A549 (cell line): ENCODE data around the gene DUSP10. TPM values are rescaled to one million over a fixed set of nuclear protein-coding genes. Genes with fewer than 3 reads are reported as not detected.

ENCODE experiments used
- ATAC-seq, 2 experiments: fragments of 200-7000 bp in 1 of 2; fragments of >200 bp in 1 of 2; cut with Nextera tagmentation in 1 of 2; cut with Tn5 transposase in 1 of 2; 3 replicates each; pipeline versions ENCODE4 v1.8.0 to v1.9.1; 2018 to 2020; ENCODE audit warnings: mild to moderate bottlenecking in 1 of 2, moderate library complexity in 1 of 2
- CTCF ChIA-PET: fragments of 300-600 bp; sonication (Branson Sonifier 250); formaldehyde crosslinking; extraction: SDS; loops from one replicate; lab custom pipeline; 2021; ENCODE audit warnings: antibody characterized with exemption, inconsistent platforms; lab: Yijun Ruan, JAX
- POLR2A ChIA-PET: fragments of 350-600 bp; formaldehyde crosslinking; extraction: SDS; loops from one replicate; lab custom pipeline; 2021; ENCODE audit warnings: antibody characterized with exemption, inconsistent platforms; lab: Yijun Ruan, JAX
- DNase-seq, 2 experiments: peaks; one replicate each; pipeline versions ENCODE4 v3.0.0 to v3.0.0-alpha.2; 2011 to 2016; ENCODE audit warnings: low read depth in 1 of 2, low spot score in 1 of 2
- FAIRE-seq: peaks from 2 replicates; lab custom pipeline; 2011; peaks lifted over from hg19 to GRCh38; lab: Jason Lieb, UNC
- H3K27ac ChIP-seq, 2 experiments: fragments of >200 bp; sonication (Bioruptor Twin); formaldehyde crosslinking; 3 replicates each; pipeline ENCODE4 v1.5.1; 2016 to 2017
- H3K4me1 ChIP-seq: fragments of >200 bp; sonication (Bioruptor Twin); formaldehyde crosslinking; 3 replicates; pipeline ENCODE4 v1.6.1; 2016
- H3K4me2 ChIP-seq: fragments of >200 bp; sonication (Bioruptor Twin); formaldehyde crosslinking; 3 replicates; pipeline ENCODE4 v1.6.1; 2016
- H3K4me3 ChIP-seq: fragments of >200 bp; sonication (Bioruptor Twin); formaldehyde crosslinking; 3 replicates; pipeline ENCODE4 v1.5.1; 2016
- H3K9me3 ChIP-seq: fragments of >200 bp; sonication (Bioruptor Twin); formaldehyde crosslinking; 3 replicates; pipeline ENCODE4 v1.6.1; 2016
- BHLHE40 ChIP-seq: IDR thresholded peaks from 2 replicates; pipeline ENCODE4 v1.6.1; 2012; ENCODE audit warnings: low read depth, low read length, inconsistent platforms
- CEBPB ChIP-seq, 2 experiments: fragments of >200 bp in 1 of 2; sonication (Bioruptor Twin) in 1 of 2; formaldehyde crosslinking in 1 of 2; IDR thresholded peaks; 2 replicates each; pipeline ENCODE4 v1.6.1; 2012 to 2016
- CTCF ChIP-seq: fragments of >200 bp; sonication (Bioruptor Twin); formaldehyde crosslinking; IDR thresholded peaks from 3 replicates; pipeline ENCODE4 v1.5.1; 2016
- EHMT2 ChIP-seq: fragments of 200-600 bp; sonication (generic); IDR thresholded peaks from 2 replicates; pipeline ENCODE4 v1.6.1; 2016; ENCODE audit warnings: antibody characterized with exemption, low read depth, mild to moderate bottlenecking, moderate library complexity
- EP300 ChIP-seq, 2 experiments: fragments of >200 bp; sonication (Bioruptor Twin); formaldehyde crosslinking; IDR thresholded peaks; 2 replicates in 1 of 2; 3 replicates in 1 of 2; pipeline ENCODE4 v1.6.1; 2016 to 2017
- ESRRA ChIP-seq: fragments of 150-350 bp; IDR thresholded peaks from 2 replicates; pipeline ENCODE4 v1.6.1; 2014; ENCODE audit warnings: mild to moderate bottlenecking, low read length, borderline replicate concordance
- FOSL2 ChIP-seq, 2 experiments: fragments of 450-650 bp in 1 of 2; fragments of >200 bp in 1 of 2; sonication (Bioruptor Twin) in 1 of 2; formaldehyde crosslinking; IDR thresholded peaks; 2 replicates each; pipeline versions ENCODE4 v1.5.0 to v1.6.1; 2016 to 2020; ENCODE audit warnings: mild to moderate bottlenecking in 1 of 2, moderate library complexity in 1 of 2
- HDAC2 ChIP-seq: fragments of 200-600 bp; sonication (generic); IDR thresholded peaks from 2 replicates; pipeline ENCODE4 v1.6.1; 2016
- JUN ChIP-seq, 2 experiments: fragments of >200 bp; sonication (Bioruptor Twin); formaldehyde crosslinking; IDR thresholded peaks; 2 replicates in 1 of 2; 3 replicates in 1 of 2; pipeline ENCODE4 v1.6.1; 2016 to 2017
- JUNB ChIP-seq: fragments of >200 bp; sonication (Bioruptor Twin); formaldehyde crosslinking; IDR thresholded peaks from 2 replicates; pipeline ENCODE4 v1.6.1; 2016
- KDM5A ChIP-seq: fragments of 200-600 bp; sonication (generic); IDR thresholded peaks from 2 replicates; pipeline ENCODE4 v1.6.1; 2016; ENCODE audit warnings: antibody characterized with exemption, mild to moderate bottlenecking
- MAFK ChIP-seq: fragments of 450-650 bp; IDR thresholded peaks from 2 replicates; pipeline ENCODE4 v1.6.1; 2014; ENCODE audit not compliant: partially characterized antibody
- MYC ChIP-seq: IDR thresholded peaks from 2 replicates; pipeline ENCODE4 v1.6.1; 2012; ENCODE audit warnings: mild to moderate bottlenecking, inconsistent platforms, low read length, improper control_type of control experiment, borderline replicate concordance
- PBX3 ChIP-seq: IDR thresholded peaks from 2 replicates; pipeline ENCODE4 v1.6.1; 2012
- PHF8 ChIP-seq: fragments of 200-600 bp; sonication (generic); IDR thresholded peaks from 2 replicates; pipeline ENCODE4 v1.6.1; 2016; ENCODE audit warnings: low read depth, mild to moderate bottlenecking, antibody characterized with exemption, moderate library complexity, borderline replicate concordance
- POLR2A ChIP-seq: IDR thresholded peaks from 2 replicates; pipeline ENCODE4 v1.6.1; 2012; ENCODE audit warnings: mild to moderate bottlenecking, low read length
- POLR2AphosphoS2 ChIP-seq: conservative IDR thresholded peaks from 2 replicates; pipeline ENCODE4 v1.6.1; 2012; ENCODE audit warnings: low read length, improper control_type of control experiment, inconsistent platforms
- RNF2 ChIP-seq: fragments of 200-600 bp; sonication (generic); IDR thresholded peaks from 2 replicates; pipeline ENCODE4 v1.6.1; 2016; ENCODE audit warnings: low read depth, mild to moderate bottlenecking, antibody characterized with exemption, moderate library complexity, borderline replicate concordance
- SMC3 ChIP-seq: fragments of >200 bp; sonication (Bioruptor Twin); formaldehyde crosslinking; IDR thresholded peaks from 3 replicates; pipeline ENCODE4 v1.6.1; 2018; ENCODE audit warnings: inconsistent platforms
- SREBF2 ChIP-seq: fragments of 450-650 bp; IDR thresholded peaks from 2 replicates; pipeline ENCODE4 v1.6.1; 2014; ENCODE audit warnings: mild to moderate bottlenecking, moderate library complexity
- TFCP2L1 ChIP-seq: fragments of 250-450 bp; sonication (Bioruptor Pico); IDR thresholded peaks from 2 replicates; pipeline ENCODE4 v1.5.0; 2021; ENCODE audit warnings: mild to moderate bottlenecking
- TP53 ChIP-seq: fragments of 250-450 bp; sonication (Bioruptor Pico); IDR thresholded peaks from 2 replicates; pipeline ENCODE4 v1.5.0; 2021; ENCODE audit warnings: mild to moderate bottlenecking, moderate library complexity
- ZFP36 ChIP-seq: fragments of 450-650 bp; IDR thresholded peaks from 2 replicates; pipeline ENCODE4 v1.6.1; 2014; ENCODE audit warnings: borderline replicate concordance; ENCODE audit not compliant: partially characterized antibody
- ZNF302 ChIP-seq: fragments of 250-450 bp; sonication (Bioruptor Pico); IDR thresholded peaks from 2 replicates; pipeline ENCODE4 v1.9.0; 2021; ENCODE audit warnings: inconsistent platforms, mild to moderate bottlenecking, moderate library complexity
- WGBS: methylation state at CpG from one replicate; pipeline ENCODE4 v1.1.6; 2017; ENCODE audit errors: missing lambda C conversion rate; 5-methylcytosine and 5-hydroxymethylcytosine counted together
- polyA plus RNA-seq, 4 experiments: library from polyadenylated mRNA; depleted of rRNA in 3 of 4; stranded (reverse); fragments of >200 nt; fragmentation: RNase III in 1 of 4; extraction: RNeasy Plus Mini Kit Qiagen cat#74134 plus additional on column Dnase treatment in 1 of 4; gene quantifications; 2 replicates in 3 of 4; 3 replicates in 1 of 4; pipeline ENCODE4 v1.2.3, GENCODE V29; 2011 to 2017
- TF ChIP-seq, protein P1 (sequence below): fragments of 450-650 bp; IDR thresholded peaks from 2 replicates; pipeline ENCODE4 v1.6.1; 2014; ENCODE audit warnings: antibody characterized with exemption

Gene DUSP10
- polyA plus RNA-seq, 2 of the 4 experiments (the other 2 are of a cell fraction), result 4.8 to 5.2 TPM

- FAIRE-seq, result no peak
- peaks cover 63% of the 10 kb centered on the region for H3K4me1 ChIP-seq
- no peak for ATAC-seq
- no peak for DNase-seq
- 64% methylated on average over 3 of the region's 3 CpGs for WGBS
- no peak for TF ChIP-seq RNF2
- no peak for TF ChIP-seq MAFK
- TF ChIP-seq ZFP36, result no peak
- no peak for TF ChIP-seq CTCF
- TF ChIP-seq HDAC2, result no peak
- no peak for TF ChIP-seq PHF8
- TF ChIP-seq POLR2A, result no peak
- TF ChIP-seq POLR2AphosphoS2, result no peak
- TF ChIP-seq EP300 (IDR thresholded peaks at IDR 0.05), result no peak
- TF ChIP-seq, all 56 proteins: peak for 0
- ChIA-PET POLR2A (interaction anchor here (1.1 kb wide), 1 partner anchor 32 kb away, joined by 4 read pairs; the partner anchor contains the start of gene DUSP10), CTCF (interaction anchor here (1.0 kb wide), 1 partner anchor 300 kb away, joined by 6 read pairs; no protein-coding TSS in a partner anchor)
- H3K9me3 ChIP-seq, result no peaks in the 10 kb centered on the region
- peak overlapping the region; percentile 49 to 61 for H3K27ac ChIP-seq
- peak overlapping the region; percentile 60 for H3K4me2 ChIP-seq
- no peak overlapping the region for H3K4me3 ChIP-seq
Observed at GRCh38 chr1:221709854-221710253, 32.0 kb downstream of the DUSP10 start.

DNA sequence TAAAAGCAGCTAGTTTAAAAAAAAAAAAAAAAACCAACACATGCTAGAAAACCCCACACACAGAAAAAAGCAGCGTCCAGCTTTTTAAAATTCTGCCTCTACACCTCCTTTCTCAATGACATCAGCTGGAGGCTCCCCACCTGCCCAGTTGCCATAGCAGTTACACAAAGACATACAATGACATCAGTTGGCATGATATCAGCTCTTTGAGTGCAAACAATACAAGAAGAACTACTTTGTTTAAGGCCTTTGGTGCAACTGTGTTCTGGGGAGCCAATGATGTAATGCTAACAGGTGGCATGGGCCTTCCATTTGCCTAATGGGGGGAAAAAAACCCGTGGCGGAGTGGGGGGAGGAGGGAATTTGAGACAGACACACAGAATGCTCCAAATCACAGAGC is 32.9 kb downstream of the DUSP10 start:
- Histone ChIP-seq H3K9me3 (no peaks in the 10 kb centered on the region), H3K4me3 (no peak overlapping the region), H3K4me1 (peaks cover 57% of the 10 kb centered on the region), H3K27ac (peak overlapping the region; percentile 55 to 61; a peak in 5 of 6 replicates), H3K4me2 (peak overlapping the region; percentile 60)
- ChIA-PET CTCF (interaction anchor here (0.7 kb wide), 1 partner anchor 35 kb away, joined by 3 read pairs; no protein-coding TSS in a partner anchor), POLR2A (interaction anchor here (1.2 kb wide), 1 partner anchor 33 kb away, joined by 4 read pairs; the partner anchor contains the start of gene DUSP10)
- no peak for TF ChIP-seq SREBF2
- TF ChIP-seq TP53 (CRISPR knock-in tag), result no peak
- peak; percentile 40 to 68; a peak in 3 of 5 replicates for TF ChIP-seq EP300 (IDR thresholded peaks at IDR 0.05)
- no peak for TF ChIP-seq PBX3
- TF ChIP-seq KDM5A, result no peak
- TF ChIP-seq ESRRA, result no peak
- TF ChIP-seq JUN (IDR thresholded peaks at IDR 0.05), result peak in 1 of 2 experiments; percentile 32; a peak in 1 of 5 replicates
- TF ChIP-seq, protein P1, sequence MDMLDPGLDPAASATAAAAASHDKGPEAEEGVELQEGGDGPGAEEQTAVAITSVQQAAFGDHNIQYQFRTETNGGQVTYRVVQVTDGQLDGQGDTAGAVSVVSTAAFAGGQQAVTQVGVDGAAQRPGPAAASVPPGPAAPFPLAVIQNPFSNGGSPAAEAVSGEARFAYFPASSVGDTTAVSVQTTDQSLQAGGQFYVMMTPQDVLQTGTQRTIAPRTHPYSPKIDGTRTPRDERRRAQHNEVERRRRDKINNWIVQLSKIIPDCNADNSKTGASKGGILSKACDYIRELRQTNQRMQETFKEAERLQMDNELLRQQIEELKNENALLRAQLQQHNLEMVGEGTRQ, result no peak
- no peak for TF ChIP-seq BHLHE40
- TF ChIP-seq POLR2A, result no peak
- peak in 1 of 2 experiments; percentile 40; a peak in 1 of 4 replicates for TF ChIP-seq CEBPB (IDR thresholded peaks at IDR 0.05)
- no peak for TF ChIP-seq TFCP2L1 (CRISPR knock-in tag)
- peak; percentile 44; the same call in 1 of the 2 replicates for TF ChIP-seq JUNB
- no peak for TF ChIP-seq MYC
- peak; percentile 35; the same call in 1 of the 3 replicates for TF ChIP-seq SMC3
- no peak for TF ChIP-seq FOSL2 (IDR thresholded peaks at IDR 0.05)
- no peak for TF ChIP-seq FOSL2 (CRISPR knock-in tag; IDR thresholded peaks at IDR 0.05)
- no peak for TF ChIP-seq EHMT2
- no peak for TF ChIP-seq ZNF302 (CRISPR knock-in tag)
- DNase-seq (peak; percentile 41 to 86), ATAC-seq (peak; percentile 76 to 89), FAIRE-seq (no peak)
- 40% methylated on average over 3 of the region's 3 CpGs for WGBS
